Natural killer cell treated with Interleukin-12 subunit alpha and Interleukin-12 subunit beta and Interleukin-15 and Interleukin-18, amount 100 ng/mL, for 72 hours (primary cell): ENCODE results near the gene ZNF366. TPM values are rescaled to one million over a fixed set of nuclear protein-coding genes. Genes with fewer than 3 reads are reported as not detected.

Source experiments
- ATAC-seq, 2 donors: fragments of 150-1000 bp; cut with Tn5 transposase in 1 of 2; sonication (Bioruptor Pico), chemical (Tn5 transposase) in 1 of 2; 2 replicates each; pipeline ENCODE4 v1.10.0; 2021
- DNase-seq: peaks from one replicate; pipeline ENCODE4 v3.0.0; 2022; ENCODE audit warnings: low spot score
- H3K27ac Mint-ChIP-seq, 2 donors: 1 replicate in 1 of 2; 2 replicates in 1 of 2; pipeline ENCODE4 v1.8.0; 2022; ENCODE audit warnings: mixed read lengths in 2 of 2, mild to moderate bottlenecking in 1 of 2, moderate library complexity in 1 of 2
- H3K27me3 Mint-ChIP-seq, 2 donors: 1 replicate in 1 of 2; 2 replicates in 1 of 2; pipeline ENCODE4 v1.8.0; 2022; ENCODE audit warnings: mixed read lengths in 2 of 2
- H3K36me3 Mint-ChIP-seq: one replicate; pipeline ENCODE4 v1.8.0; 2022; ENCODE audit warnings: mixed read lengths
- H3K4me1 Mint-ChIP-seq, 2 donors: 1 replicate in 1 of 2; 2 replicates in 1 of 2; pipeline ENCODE4 v1.8.0; 2022; ENCODE audit warnings: low read depth in 2 of 2, mixed read lengths in 2 of 2, mild to moderate bottlenecking in 1 of 2
- H3K4me3 Mint-ChIP-seq: one replicate; pipeline ENCODE4 v1.8.0; 2022; ENCODE audit warnings: mixed read lengths
- H3K9me3 Mint-ChIP-seq: 2 replicates; pipeline ENCODE4 v1.8.0; 2022; ENCODE audit warnings: mixed read lengths
- total RNA-seq, 2 donors: library from RNA; stranded (reverse); gene quantifications; one replicate each; pipeline ENCODE4 v1.2.3, GENCODE V29; 2022

Gene ZNF366, protein sequence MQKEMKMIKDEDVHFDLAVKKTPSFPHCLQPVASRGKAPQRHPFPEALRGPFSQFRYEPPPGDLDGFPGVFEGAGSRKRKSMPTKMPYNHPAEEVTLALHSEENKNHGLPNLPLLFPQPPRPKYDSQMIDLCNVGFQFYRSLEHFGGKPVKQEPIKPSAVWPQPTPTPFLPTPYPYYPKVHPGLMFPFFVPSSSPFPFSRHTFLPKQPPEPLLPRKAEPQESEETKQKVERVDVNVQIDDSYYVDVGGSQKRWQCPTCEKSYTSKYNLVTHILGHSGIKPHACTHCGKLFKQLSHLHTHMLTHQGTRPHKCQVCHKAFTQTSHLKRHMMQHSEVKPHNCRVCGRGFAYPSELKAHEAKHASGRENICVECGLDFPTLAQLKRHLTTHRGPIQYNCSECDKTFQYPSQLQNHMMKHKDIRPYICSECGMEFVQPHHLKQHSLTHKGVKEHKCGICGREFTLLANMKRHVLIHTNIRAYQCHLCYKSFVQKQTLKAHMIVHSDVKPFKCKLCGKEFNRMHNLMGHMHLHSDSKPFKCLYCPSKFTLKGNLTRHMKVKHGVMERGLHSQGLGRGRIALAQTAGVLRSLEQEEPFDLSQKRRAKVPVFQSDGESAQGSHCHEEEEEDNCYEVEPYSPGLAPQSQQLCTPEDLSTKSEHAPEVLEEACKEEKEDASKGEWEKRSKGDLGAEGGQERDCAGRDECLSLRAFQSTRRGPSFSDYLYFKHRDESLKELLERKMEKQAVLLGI
- not detected for total RNA-seq

DNA sequence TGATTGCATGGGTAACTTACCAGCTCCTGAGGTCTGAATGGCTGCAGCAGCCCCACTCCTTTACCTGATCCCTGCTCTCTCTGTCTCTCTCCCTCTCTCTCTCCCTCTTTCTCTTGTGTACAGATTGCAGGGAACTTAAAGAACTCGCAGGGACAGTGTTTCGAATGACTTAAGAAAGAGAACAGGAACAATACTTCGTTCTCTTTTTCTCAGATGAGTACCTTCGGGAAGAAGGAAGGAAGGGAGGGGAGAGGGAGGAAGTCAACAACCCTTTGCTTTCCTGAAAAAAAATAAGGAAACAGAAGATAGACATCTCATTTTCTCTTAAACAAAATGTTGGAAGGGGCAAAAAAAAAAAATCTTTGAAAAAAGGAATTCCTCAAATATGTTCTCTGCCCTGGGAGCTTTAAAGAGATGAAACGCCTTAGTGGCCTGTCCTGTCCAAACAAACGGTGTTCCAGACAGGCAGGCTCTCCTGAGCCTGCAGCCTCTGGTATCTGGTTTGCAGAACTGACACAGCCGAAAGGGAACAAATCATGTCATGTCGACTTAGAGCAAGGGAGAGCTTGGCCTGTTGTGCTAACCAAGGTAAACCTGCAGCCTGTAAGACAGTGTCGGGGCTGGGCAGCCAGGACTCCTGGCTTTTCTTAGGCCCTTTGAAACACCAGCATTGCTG, at the start of gene ZNF366:
Gene ZNF366 (minus strand): TSS at position 180 of the 676 bp plus-strand sequence. CDS start 45,914 bp downstream, outside the sequence.
- Mint-ChIP-seq H3K4me3 (no peak within 1 kb of the TSS), H3K9me3 (no peaks in the 10 kb centered on the region), H3K4me1 (no peaks in the 10 kb centered on the region), H3K27ac (no peak within 1 kb of the TSS), H3K27me3 (peaks cover 25 to 34% of the 10 kb centered on the region in 2 donors), H3K36me3 (no peaks in the 10 kb centered on the region)
- ATAC-seq (no peak), DNase-seq (no peak)

DNA sequence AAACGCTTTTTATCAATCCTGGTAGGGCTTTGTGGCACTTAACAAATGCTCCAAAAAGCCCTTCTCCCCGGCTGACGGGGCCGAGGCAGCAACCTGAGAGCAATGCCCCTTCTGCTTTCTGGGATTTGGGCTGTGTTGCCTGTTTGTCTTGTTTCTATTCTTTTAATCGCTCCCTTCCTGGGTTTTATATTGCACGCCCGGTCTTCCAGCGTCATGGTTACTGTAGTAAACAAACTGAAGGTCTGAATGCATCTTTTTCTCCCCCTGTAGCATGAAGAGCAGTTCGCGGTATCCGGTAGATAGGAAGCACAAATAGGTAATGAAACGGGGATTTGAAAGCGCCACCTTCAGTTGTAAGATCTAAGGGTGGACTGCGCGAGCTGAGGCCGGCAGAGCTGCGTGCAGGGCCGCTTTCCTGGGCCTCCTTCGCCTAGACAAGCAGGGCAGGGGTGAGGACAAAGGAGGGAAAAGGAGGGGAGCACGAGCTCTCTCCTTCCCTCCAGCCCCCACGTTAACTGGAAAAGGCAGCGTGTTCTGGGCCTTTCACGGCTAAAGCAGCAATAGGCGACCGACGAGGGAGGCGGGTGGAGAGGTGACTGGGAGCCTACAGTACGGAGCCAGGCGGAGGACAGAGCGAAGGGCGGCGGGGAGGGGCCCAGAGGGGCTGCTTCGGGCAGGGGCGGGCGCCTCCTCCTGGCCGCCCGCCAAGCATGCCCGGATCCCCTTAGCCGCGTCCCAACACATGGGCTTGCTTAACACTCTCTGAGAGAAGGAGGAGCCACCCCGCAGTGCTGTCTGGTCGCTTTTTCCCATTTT, 49.3 kb upstream of the ZNF366 start:
- H3K27ac Mint-ChIP-seq = peak overlapping the region in 1 of 2 donors; percentile 1
- H3K27me3 Mint-ChIP-seq = peaks cover 27 to 44% of the 10 kb centered on the region in 2 donors
- no peaks in the 10 kb centered on the region for H3K36me3 Mint-ChIP-seq
- H3K4me1 Mint-ChIP-seq = peaks cover 9 to 12% of the 10 kb centered on the region in 2 donors
- no peaks in the 10 kb centered on the region for H3K9me3 Mint-ChIP-seq
- ATAC-seq (peak; percentile 74 to 85), DNase-seq (no peak)
- peak overlapping the region; percentile 67 for H3K4me3 Mint-ChIP-seq

DNA sequence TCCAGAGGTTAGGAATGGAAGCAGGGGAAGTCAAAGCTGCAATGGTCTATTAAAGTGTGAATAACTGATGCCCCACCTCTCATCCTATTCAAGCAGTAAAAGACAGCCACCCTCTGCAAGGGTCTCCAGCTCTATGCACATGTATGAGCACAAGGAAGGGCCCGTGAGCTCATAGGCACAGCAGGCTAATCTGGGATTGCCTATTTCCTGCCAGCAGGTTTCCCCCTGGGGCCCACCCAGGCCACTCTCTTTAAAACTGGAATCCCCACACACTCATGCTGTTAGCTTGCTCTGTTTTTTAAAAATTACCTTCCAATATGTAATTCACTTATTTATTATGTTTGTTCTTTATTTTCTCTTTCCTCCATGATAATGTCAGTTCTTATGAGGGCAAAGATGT, 48.7 kb upstream of the ZNF366 start:
- no peaks in the 10 kb centered on the region for H3K9me3 Mint-ChIP-seq
- DNase-seq (no peak), ATAC-seq (no peak)
- peaks cover 9 to 12% of the 10 kb centered on the region in 2 donors for H3K4me1 Mint-ChIP-seq
- no peak overlapping the region for H3K27ac Mint-ChIP-seq
- H3K4me3 Mint-ChIP-seq = no peak overlapping the region
- H3K36me3 Mint-ChIP-seq = no peaks in the 10 kb centered on the region
- peaks cover 24 to 41% of the 10 kb centered on the region in 2 donors for H3K27me3 Mint-ChIP-seq

- H3K9me3 Mint-ChIP-seq = no peaks in the 10 kb centered on the region
Observed at GRCh38 chr5:72554897-72555296, 47.7 kb upstream of the ZNF366 start.

GRCh38 chr5:72552041-72552557, 44.9 kb upstream of the ZNF366 start:
- peaks cover 2% of the 10 kb centered on the region for H3K9me3 Mint-ChIP-seq
- DNase-seq = no peak
- H3K27me3 Mint-ChIP-seq = peaks cover 26 to 35% of the 10 kb centered on the region in 2 donors
- H3K36me3 Mint-ChIP-seq = no peaks in the 10 kb centered on the region
- ATAC-seq = no peak
- H3K27ac Mint-ChIP-seq = no peak overlapping the region
- peaks cover 6 to 8% of the 10 kb centered on the region in 2 donors for H3K4me1 Mint-ChIP-seq
- no peak overlapping the region for H3K4me3 Mint-ChIP-seq

More at GRCh38 chr5:72554897-72555296, 47.7 kb upstream of the ZNF366 start:
- no peak for DNase-seq
- H3K36me3 Mint-ChIP-seq = no peaks in the 10 kb centered on the region
- H3K27me3 Mint-ChIP-seq = peaks cover 24 to 41% of the 10 kb centered on the region in 2 donors
- H3K4me3 Mint-ChIP-seq = no peak overlapping the region
- peaks cover 9 to 12% of the 10 kb centered on the region in 2 donors for H3K4me1 Mint-ChIP-seq
- ATAC-seq = no peak
- no peak overlapping the region for H3K27ac Mint-ChIP-seq

DNA sequence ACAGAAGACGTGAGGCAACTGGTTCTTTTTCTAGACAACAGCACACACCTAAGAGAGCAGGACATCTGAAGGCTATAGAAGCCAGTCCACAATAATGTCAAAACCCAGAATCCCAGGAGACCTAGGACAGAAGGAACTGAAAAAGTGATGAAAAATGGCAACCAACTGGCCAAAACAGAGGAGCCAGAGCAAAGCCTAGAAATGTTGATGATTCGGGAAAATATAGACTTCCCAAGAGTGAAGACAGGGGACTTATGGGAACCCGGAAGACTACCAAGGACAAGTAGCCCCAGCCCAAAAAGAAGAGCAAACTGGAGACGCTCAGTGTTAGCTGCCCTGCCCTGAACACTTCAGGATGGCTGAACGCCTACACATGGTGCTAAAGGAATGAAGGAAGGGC, 43.4 kb upstream of the ZNF366 start:
- H3K27me3 Mint-ChIP-seq = peaks cover 27 to 37% of the 10 kb centered on the region in 2 donors
- H3K36me3 Mint-ChIP-seq = peaks cover 7% of the 10 kb centered on the region
- peaks cover 7% of the 10 kb centered on the region for H3K9me3 Mint-ChIP-seq
- no peaks in the 10 kb centered on the region for H3K4me1 Mint-ChIP-seq
- DNase-seq = no peak
- H3K27ac Mint-ChIP-seq = no peak overlapping the region
- no peak for ATAC-seq
- H3K4me3 Mint-ChIP-seq = no peak overlapping the region

DNA sequence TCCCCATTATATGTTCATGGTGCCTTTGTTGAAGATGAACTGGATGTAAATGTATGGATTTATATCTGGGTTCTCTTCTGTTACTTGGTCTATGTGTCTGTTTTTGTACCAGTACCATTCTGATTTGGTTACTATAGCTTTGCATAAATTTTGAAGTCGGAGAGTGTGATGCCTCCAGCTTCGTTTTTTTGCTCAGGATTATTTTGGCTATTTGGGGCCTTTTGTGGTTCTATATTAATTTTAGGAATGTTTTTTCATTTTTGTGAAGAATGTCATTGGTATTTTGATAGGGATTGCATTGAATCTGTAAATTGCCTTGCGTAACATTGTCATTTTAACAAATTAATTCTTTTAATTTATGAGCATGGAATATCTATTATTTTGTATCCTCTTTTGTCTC, 36.6 kb upstream of the ZNF366 start:
- peaks cover 8% of the 10 kb centered on the region for H3K36me3 Mint-ChIP-seq
- H3K9me3 Mint-ChIP-seq = peaks cover 7% of the 10 kb centered on the region

GRCh38 chr5:72543365-72543764, 36.2 kb upstream of the ZNF366 start:
- no peaks in the 10 kb centered on the region for H3K4me1 Mint-ChIP-seq
- H3K4me3 Mint-ChIP-seq = no peak overlapping the region
- H3K36me3 Mint-ChIP-seq = peaks cover 8% of the 10 kb centered on the region
- ATAC-seq = no peak
- H3K27ac Mint-ChIP-seq = no peak overlapping the region
- peaks cover 7% of the 10 kb centered on the region for H3K9me3 Mint-ChIP-seq
- H3K27me3 Mint-ChIP-seq = peaks cover 16 to 37% of the 10 kb centered on the region in 2 donors
- DNase-seq = no peak

More for the DNA sequence above, 36.6 kb upstream of the ZNF366 start:
- H3K27me3 Mint-ChIP-seq = peaks cover 15 to 33% of the 10 kb centered on the region in 2 donors
- DNase-seq (no peak), ATAC-seq (no peak)
- H3K4me3 Mint-ChIP-seq = no peak overlapping the region
- H3K27ac Mint-ChIP-seq = no peak overlapping the region
- no peaks in the 10 kb centered on the region for H3K4me1 Mint-ChIP-seq

GRCh38 chr5:72542695-72543094, 35.5 kb upstream of the ZNF366 start:
- Mint-ChIP-seq H3K4me3 (no peak overlapping the region), H3K27ac (no peak overlapping the region), H3K4me1 (no peaks in the 10 kb centered on the region), H3K36me3 (peaks cover 8% of the 10 kb centered on the region), H3K27me3 (peaks cover 18 to 44% of the 10 kb centered on the region in 2 donors), H3K9me3 (peaks cover 7% of the 10 kb centered on the region)
- ATAC-seq (no peak), DNase-seq (no peak)

- H3K27ac Mint-ChIP-seq = no peak overlapping the region
- no peak overlapping the region for H3K4me3 Mint-ChIP-seq
- no peak for DNase-seq
- no peak for ATAC-seq
- H3K9me3 Mint-ChIP-seq = peaks cover 3% of the 10 kb centered on the region
- H3K27me3 Mint-ChIP-seq = peaks cover 14 to 49% of the 10 kb centered on the region in 2 donors
- H3K4me1 Mint-ChIP-seq = no peaks in the 10 kb centered on the region
- H3K36me3 Mint-ChIP-seq = peaks cover 8% of the 10 kb centered on the region
Observed at GRCh38 chr5:72541501-72542225, 34.5 kb upstream of the ZNF366 start.

- DNase-seq (no peak), ATAC-seq (no peak)
- Mint-ChIP-seq H3K4me1 (no peaks in the 10 kb centered on the region), H3K4me3 (no peak overlapping the region), H3K27me3 (peaks cover 11 to 44% of the 10 kb centered on the region in 2 donors), H3K27ac (no peak overlapping the region), H3K9me3 (no peaks in the 10 kb centered on the region), H3K36me3 (peaks cover 4% of the 10 kb centered on the region)
Observed at GRCh38 chr5:72540759-72541438, 33.7 kb upstream of the ZNF366 start.

DNA sequence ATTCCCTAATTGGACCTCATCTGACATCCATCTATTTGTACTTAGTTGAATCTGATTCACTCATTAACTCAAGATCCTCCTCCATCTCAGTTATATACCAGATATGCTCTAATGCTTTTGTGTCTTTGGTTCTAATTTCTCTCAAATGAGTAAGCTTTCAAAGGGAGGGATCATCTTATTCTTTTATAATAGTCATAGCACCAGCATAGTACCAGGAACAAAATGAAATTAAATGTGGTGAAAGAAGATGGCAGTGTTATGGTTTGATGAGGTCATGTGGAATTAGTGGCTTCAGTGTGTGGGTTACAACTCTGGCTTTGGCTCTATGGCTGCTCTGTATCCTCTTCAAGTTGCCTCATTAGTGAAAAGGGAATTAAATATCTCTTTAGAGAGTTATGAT, 32.5 kb upstream of the ZNF366 start:
- DNase-seq (no peak), ATAC-seq (no peak)
- H3K9me3 Mint-ChIP-seq = no peaks in the 10 kb centered on the region
- H3K36me3 Mint-ChIP-seq = no peaks in the 10 kb centered on the region
- peaks cover 12 to 35% of the 10 kb centered on the region in 2 donors for H3K27me3 Mint-ChIP-seq
- no peak overlapping the region for H3K27ac Mint-ChIP-seq
- H3K4me3 Mint-ChIP-seq = no peak overlapping the region
- no peaks in the 10 kb centered on the region for H3K4me1 Mint-ChIP-seq
